Right hindlimb (tissue), 1 donor: ENCODE measurements around the gene VPS33B.
A peak's percentile ranks its signal among the peaks of the same experiment; 100 is the strongest.
"Not testable (repeated sequence)": the region's sequence is repeated elsewhere in the genome, so short reads cannot be mapped to it uniquely, and the experiment has no call there.

ENCODE experiments used
- DNase-seq: peaks from one replicate; pipeline ENCODE4 v3.0.0-alpha.2; 2018

Gene VPS33B

GRCh38 chr15:91027677-91028076 lies 5.3 kb upstream of the VPS33B start:
- DNase-seq = no peak

- DNase-seq = no peak
Measured at GRCh38 chr15:91023720-91024119, 1.3 kb upstream of the VPS33B start.

- DNase-seq = no peak
Measured at GRCh38 chr15:91022832-91023129, 387 bp upstream of the VPS33B start.

- DNase-seq = no peak
Measured at GRCh38 chr15:91021516-91022074, 799 bp downstream of the VPS33B start.

GRCh38 chr15:91018158-91018557 lies 4.2 kb downstream of the VPS33B start:
- no peak for DNase-seq

- no peak for DNase-seq
Measured at GRCh38 chr15:91017716-91018115, 4.7 kb downstream of the VPS33B start.

GRCh38 chr15:91013701-91014100 lies 8.7 kb downstream of the VPS33B start:
- not testable (repeated sequence) for DNase-seq

GRCh38 chr15:91007266-91007665 lies 15.1 kb downstream of the VPS33B start:
- no peak for DNase-seq

GRCh38 chr15:91001209-91001608 lies 21.2 kb downstream of the VPS33B start:
- DNase-seq = no peak

- DNase-seq = no peak
Measured at GRCh38 chr15:90998737-90999136, 23.7 kb downstream of the VPS33B start.

- DNase-seq = peak; percentile 99
Measured at GRCh38 chr15:90994417-90995311, 27.7 kb downstream of the VPS33B start, which contains the start of gene PRC1. Gene PRC1 (minus strand): TSS chr15:90994535. CDS start chr15:90994417, 118 bp downstream.

GRCh38 chr15:90994059-90994416 lies 28.4 kb downstream of the VPS33B start:
- peak; percentile 44 for DNase-seq

GRCh38 chr15:90991587-90992285 lies 30.7 kb downstream of the VPS33B start:
- no peak for DNase-seq

- no peak for DNase-seq
Measured at GRCh38 chr15:90990446-90990845, 31.9 kb downstream of the VPS33B start.

GRCh38 chr15:90989040-90989768 lies 33.2 kb downstream of the VPS33B start:
- DNase-seq = no peak

GRCh38 chr15:90988296-90988695 lies 34.1 kb downstream of the VPS33B start:
- DNase-seq = no peak

- DNase-seq = no peak
Measured at GRCh38 chr15:90987561-90988141, 34.7 kb downstream of the VPS33B start.

- no peak for DNase-seq
Measured at GRCh38 chr15:90986790-90987507, 35.4 kb downstream of the VPS33B start.

- no peak for DNase-seq
Measured at GRCh38 chr15:90982135-90982534, 40.3 kb downstream of the VPS33B start.

- no peak for DNase-seq
Measured at GRCh38 chr15:90981681-90982080, 40.7 kb downstream of the VPS33B start.

- no peak for DNase-seq
Measured at GRCh38 chr15:90979582-90979981, 42.8 kb downstream of the VPS33B start.

GRCh38 chr15:90974216-90974615 lies 48.2 kb downstream of the VPS33B start:
- no peak for DNase-seq
